GM12865 (cell line): ENCODE data around the gene REXO1.

ENCODE experiments used
- DNase-seq: peaks from one replicate; pipeline ENCODE4 v3.0.0; 2010; ENCODE audit warnings: low read depth
- H3K4me3 ChIP-seq: 2 replicates; pipeline ENCODE4 v1.5.1; 2011; ENCODE audit warnings: mild to moderate bottlenecking, low read depth, low read length, control low read depth
- TF ChIP-seq, protein P1 (sequence below): IDR thresholded peaks from 2 replicates; pipeline ENCODE4 v1.5.1; 2011; ENCODE audit warnings: low read length, control low read depth, low read depth, inconsistent platforms; ENCODE audit not compliant: insufficient read depth; ENCODE audit errors: missing control alignments

The REXO1 gene

GRCh38 chr19:1813192-1814182, 34.8 kb downstream of the REXO1 start:
- peak overlapping the region; percentile 48 for H3K4me3 ChIP-seq
- DNase-seq, result no peak
- TF ChIP-seq, protein P1, sequence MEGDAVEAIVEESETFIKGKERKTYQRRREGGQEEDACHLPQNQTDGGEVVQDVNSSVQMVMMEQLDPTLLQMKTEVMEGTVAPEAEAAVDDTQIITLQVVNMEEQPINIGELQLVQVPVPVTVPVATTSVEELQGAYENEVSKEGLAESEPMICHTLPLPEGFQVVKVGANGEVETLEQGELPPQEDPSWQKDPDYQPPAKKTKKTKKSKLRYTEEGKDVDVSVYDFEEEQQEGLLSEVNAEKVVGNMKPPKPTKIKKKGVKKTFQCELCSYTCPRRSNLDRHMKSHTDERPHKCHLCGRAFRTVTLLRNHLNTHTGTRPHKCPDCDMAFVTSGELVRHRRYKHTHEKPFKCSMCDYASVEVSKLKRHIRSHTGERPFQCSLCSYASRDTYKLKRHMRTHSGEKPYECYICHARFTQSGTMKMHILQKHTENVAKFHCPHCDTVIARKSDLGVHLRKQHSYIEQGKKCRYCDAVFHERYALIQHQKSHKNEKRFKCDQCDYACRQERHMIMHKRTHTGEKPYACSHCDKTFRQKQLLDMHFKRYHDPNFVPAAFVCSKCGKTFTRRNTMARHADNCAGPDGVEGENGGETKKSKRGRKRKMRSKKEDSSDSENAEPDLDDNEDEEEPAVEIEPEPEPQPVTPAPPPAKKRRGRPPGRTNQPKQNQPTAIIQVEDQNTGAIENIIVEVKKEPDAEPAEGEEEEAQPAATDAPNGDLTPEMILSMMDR, result no peak

GRCh38 chr19:1812426-1813191, 35.7 kb downstream of the REXO1 start:
- H3K4me3 ChIP-seq, result peak overlapping the region; percentile 48
- TF ChIP-seq, protein P1, result peak; percentile 78
- DNase-seq, result peak; percentile 97

DNA sequence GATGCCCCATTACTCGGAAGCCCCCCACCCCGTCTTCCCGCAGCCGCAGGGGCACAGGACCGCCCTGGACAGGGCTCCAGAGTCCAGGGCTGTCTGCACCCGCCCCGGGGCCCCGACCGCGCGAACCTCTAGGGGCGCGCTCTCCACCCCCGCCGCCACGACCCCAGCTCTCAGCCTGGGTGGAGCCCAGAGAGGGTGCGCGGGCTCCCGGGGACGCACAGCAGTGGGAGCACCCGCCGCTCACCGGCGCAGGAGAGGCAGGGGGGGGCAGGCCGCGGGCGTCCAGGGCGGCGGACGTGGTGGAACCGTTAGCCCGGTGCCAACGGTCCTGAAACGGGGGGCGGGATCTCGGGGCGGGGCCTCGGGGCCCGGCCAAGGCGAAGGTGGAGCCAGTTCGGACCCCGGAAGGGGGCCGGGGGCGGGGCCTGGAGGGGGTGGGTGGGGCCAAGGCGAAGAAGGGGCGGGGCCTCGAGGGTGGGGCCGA, 36.3 kb downstream of the REXO1 start, which contains the start of gene ATP8B3:
Gene ATP8B3 (minus strand): TSS at position 335 of the 484 bp plus-strand sequence. CDS start 540 bp downstream, outside the sequence.
- H3K4me3 ChIP-seq, result peak within 1 kb of the TSS; percentile 51
- TF ChIP-seq, protein P1, result peak; percentile 32
- DNase-seq, result no peak

- TF ChIP-seq, protein P1, result no peak
- no peak for DNase-seq
- H3K4me3 ChIP-seq, result peak overlapping the region; percentile 51
These were observed 36.8 kb downstream of the REXO1 start for GRCh38 chr19:1811472-1811894.

GRCh38 chr19:1810439-1811160, 37.7 kb downstream of the REXO1 start:
- DNase-seq, result no peak
- no peak overlapping the region for H3K4me3 ChIP-seq
- TF ChIP-seq, protein P1, result no peak

DNA sequence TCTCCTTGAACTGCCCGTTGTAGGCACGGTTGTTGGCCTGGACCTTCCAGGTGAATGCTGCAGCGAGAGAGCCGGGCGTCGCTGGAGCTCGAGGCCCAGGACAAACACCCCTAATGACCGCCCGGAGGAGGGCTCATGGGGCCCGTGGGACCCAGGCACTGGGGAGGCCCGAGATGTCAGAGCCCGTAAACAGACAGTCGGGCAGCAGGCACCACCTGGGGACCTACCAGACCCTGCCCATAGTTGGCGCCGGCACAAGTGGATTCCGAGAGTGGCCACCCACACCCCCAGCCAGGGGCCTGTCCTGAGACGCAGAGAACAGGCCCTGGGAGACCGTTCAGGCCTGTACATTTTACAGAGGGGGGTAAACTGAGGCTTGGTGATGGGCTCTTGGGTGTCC, 38.6 kb downstream of the REXO1 start:
- H3K4me3 ChIP-seq, result no peak overlapping the region
- no peak for DNase-seq
- TF ChIP-seq, protein P1, result no peak
